Nephron progenitor cell (in vitro differentiated cells): Measurements from ENCODE around the gene GPATCH2.
"Not testable (repeated sequence)": the region's sequence is repeated elsewhere in the genome, so short reads cannot be mapped to it uniquely, and the experiment has no call there.

ENCODE experiments used
- DNase-seq: peaks from one replicate; pipeline ENCODE4 v3.0.0; 2021
- H3K27ac Mint-ChIP-seq: 2 replicates; pipeline ENCODE4 v1.8.0; 2021; ENCODE audit warnings: mild to moderate bottlenecking, moderate library complexity, mixed read lengths
- H3K27me3 Mint-ChIP-seq: 2 replicates; pipeline ENCODE4 v1.8.0; 2021; ENCODE audit warnings: mild to moderate bottlenecking, low read depth, mixed read lengths; ENCODE audit not compliant: poor library complexity
- H3K36me3 Mint-ChIP-seq: 2 replicates; pipeline ENCODE4 v1.8.0; 2021; ENCODE audit warnings: low read depth, mixed read lengths
- H3K4me1 Mint-ChIP-seq: 2 replicates; pipeline ENCODE4 v1.8.0; 2021; ENCODE audit warnings: mixed read lengths
- H3K4me3 Mint-ChIP-seq: 2 replicates; pipeline ENCODE4 v1.8.0; 2021; ENCODE audit warnings: mild to moderate bottlenecking, moderate library complexity, mixed read lengths
- H3K9me3 Mint-ChIP-seq: 2 replicates; pipeline ENCODE4 v1.8.0; 2021; ENCODE audit warnings: mild to moderate bottlenecking, moderate library complexity, mixed read lengths
- CTCF ChIP-seq: fragments of 200-600 bp; sonication (generic); IDR thresholded peaks from 2 replicates; pipeline ENCODE4 v1.5.0; 2021; ENCODE audit warnings: antibody characterized with exemption

Gene GPATCH2

GRCh38 chr1:217525773-217526490 is 105.0 kb downstream of the GPATCH2 start:
- Mint-ChIP-seq H3K27ac (no peak overlapping the region), H3K27me3 (no peaks in the 10 kb centered on the region), H3K4me3 (no peak overlapping the region), H3K36me3 (peaks cover 45% of the 10 kb centered on the region), H3K4me1 (no peaks in the 10 kb centered on the region), H3K9me3 (peaks cover 30% of the 10 kb centered on the region)
- TF ChIP-seq CTCF = no peak
- no peak for DNase-seq

DNA sequence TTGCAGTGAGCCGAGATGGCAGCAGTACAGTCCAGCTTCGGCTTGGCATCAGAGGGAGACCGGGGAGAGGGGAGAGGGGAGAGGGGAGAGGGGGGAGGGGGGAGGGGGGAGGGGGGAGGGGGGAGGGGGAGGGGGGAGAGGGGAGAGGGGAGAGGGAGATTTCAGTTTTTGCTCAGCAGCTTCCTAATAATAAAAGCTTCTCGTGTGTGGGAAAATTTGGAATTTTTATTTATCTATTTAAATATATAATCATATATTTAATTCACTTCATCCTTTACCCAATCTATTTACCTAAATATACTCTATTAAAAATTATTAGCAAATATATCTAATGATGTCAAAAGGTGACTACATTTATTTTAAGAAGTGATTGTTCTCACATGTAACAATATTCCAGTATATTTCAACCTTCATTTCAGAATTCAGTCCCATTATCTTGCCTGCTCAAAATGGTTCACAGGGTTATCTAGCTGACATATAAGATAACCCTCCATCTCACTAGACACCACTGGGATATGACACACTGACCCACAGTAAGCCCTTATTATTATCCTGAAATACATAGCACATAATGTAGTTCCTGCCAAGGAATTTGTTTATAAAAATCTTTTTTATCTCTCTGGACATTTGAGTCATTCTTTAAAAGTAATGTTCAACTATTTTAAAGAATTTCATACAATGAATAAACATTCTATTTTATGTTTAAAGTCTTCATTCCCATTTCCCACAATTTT is 105.9 kb downstream of the GPATCH2 start:
- Mint-ChIP-seq H3K4me1 (no peaks in the 10 kb centered on the region), H3K27me3 (no peaks in the 10 kb centered on the region), H3K4me3 (no peak overlapping the region), H3K36me3 (peaks cover 41% of the 10 kb centered on the region), H3K27ac (no peak overlapping the region), H3K9me3 (peaks cover 27% of the 10 kb centered on the region)
- TF ChIP-seq CTCF = no peak
- no peak for DNase-seq

GRCh38 chr1:217523921-217524320 is 107.0 kb downstream of the GPATCH2 start:
- H3K27ac Mint-ChIP-seq, H3K4me1 Mint-ChIP-seq, H3K4me3 Mint-ChIP-seq, DNase-seq, H3K27me3 Mint-ChIP-seq: not testable (repeated sequence)
- peaks cover 31% of the 10 kb centered on the region for H3K36me3 Mint-ChIP-seq
- peaks cover 17% of the 10 kb centered on the region for H3K9me3 Mint-ChIP-seq

- H3K36me3 Mint-ChIP-seq = peaks cover 17% of the 10 kb centered on the region
- H3K27me3 Mint-ChIP-seq = no peaks in the 10 kb centered on the region
- no peak for DNase-seq
- no peak for TF ChIP-seq CTCF
- H3K4me1 Mint-ChIP-seq = no peaks in the 10 kb centered on the region
- H3K4me3 Mint-ChIP-seq = no peak overlapping the region
- peaks cover 15% of the 10 kb centered on the region for H3K9me3 Mint-ChIP-seq
- no peak overlapping the region for H3K27ac Mint-ChIP-seq
Observed at GRCh38 chr1:217522277-217522676, 108.6 kb downstream of the GPATCH2 start.

- H3K36me3 Mint-ChIP-seq = peaks cover 11% of the 10 kb centered on the region
- no peak for TF ChIP-seq CTCF
- H3K4me1 Mint-ChIP-seq = no peaks in the 10 kb centered on the region
- H3K27me3 Mint-ChIP-seq = no peaks in the 10 kb centered on the region
- no peak for DNase-seq
- no peak overlapping the region for H3K27ac Mint-ChIP-seq
- peaks cover 10% of the 10 kb centered on the region for H3K9me3 Mint-ChIP-seq
- no peak overlapping the region for H3K4me3 Mint-ChIP-seq
Observed at GRCh38 chr1:217521317-217521716, 109.6 kb downstream of the GPATCH2 start.

GRCh38 chr1:217506878-217507277 is 124.0 kb downstream of the GPATCH2 start:
- no peak for DNase-seq
- Mint-ChIP-seq H3K9me3 (no peaks in the 10 kb centered on the region), H3K4me1 (no peaks in the 10 kb centered on the region), H3K4me3 (no peak overlapping the region), H3K36me3 (peaks cover 8% of the 10 kb centered on the region), H3K27ac (no peak overlapping the region), H3K27me3 (no peaks in the 10 kb centered on the region)
- no peak for TF ChIP-seq CTCF
